Epidermal melanocyte (primary cell): ENCODE measurements around the gene M6PR.
"Not testable (repeated sequence)": the region's sequence is repeated elsewhere in the genome, so short reads cannot be mapped to it uniquely, and the experiment has no call there.

Source experiments
- DNase-seq: peaks from one replicate; pipeline ENCODE4 v3.0.0; 2011; ENCODE audit warnings: low spot score; ENCODE audit not compliant: insufficient read length

The M6PR gene

GRCh38 chr12:8913702-8914032, 35.8 kb downstream of the M6PR start:
- no peak for DNase-seq

- DNase-seq: no peak
Observed at GRCh38 chr12:8912914-8913313, 36.5 kb downstream of the M6PR start.

GRCh38 chr12:8911606-8912268, 37.7 kb downstream of the M6PR start:
- DNase-seq: no peak

GRCh38 chr12:8909752-8910151, 39.7 kb downstream of the M6PR start:
- DNase-seq: no peak

- DNase-seq: no peak
Observed at GRCh38 chr12:8907513-8907912, 41.9 kb downstream of the M6PR start.

- no peak for DNase-seq
Observed at GRCh38 chr12:8906266-8907180, 42.9 kb downstream of the M6PR start.

- no peak for DNase-seq
Observed at GRCh38 chr12:8905546-8905945, 43.9 kb downstream of the M6PR start.

- no peak for DNase-seq
Observed at GRCh38 chr12:8904665-8905064, 44.8 kb downstream of the M6PR start.

GRCh38 chr12:8903646-8904045, 45.8 kb downstream of the M6PR start:
- DNase-seq: no peak

- DNase-seq: not testable (repeated sequence)
Observed at GRCh38 chr12:8902703-8903102, 46.7 kb downstream of the M6PR start.

GRCh38 chr12:8899830-8900229, 49.6 kb downstream of the M6PR start:
- DNase-seq: no peak

GRCh38 chr12:8897081-8897480, 52.4 kb downstream of the M6PR start:
- no peak for DNase-seq

GRCh38 chr12:8894986-8895385, 54.5 kb downstream of the M6PR start:
- DNase-seq: no peak

GRCh38 chr12:8894378-8894777, 55.1 kb downstream of the M6PR start:
- DNase-seq: no peak

GRCh38 chr12:8891976-8892375, 57.5 kb downstream of the M6PR start:
- DNase-seq: no peak
